HG02798 (cell line): Measurements from ENCODE around the gene STYXL2.

Experiments used
- ATAC-seq: cut with Tn5 transposase; IDR thresholded peaks from one replicate; pipeline ENCODE4 v1.9.1; 2021; ENCODE audit warnings: mild to moderate bottlenecking; ENCODE audit not compliant: unreplicated experiment, poor library complexity

STYXL2 gene

GRCh38 chr1:167093846-167094516 lies at the start of gene STYXL2:
Gene STYXL2, plus strand, starts transcription at chr1:167094075. Its CDS starts 775 bp downstream, at chr1:167094850.
- ATAC-seq, result no peak

GRCh38 chr1:167051907-167052306 lies 42.0 kb upstream of the STYXL2 start:
- ATAC-seq, result no peak

- ATAC-seq, result no peak
Observed at GRCh38 chr1:167052389-167052788, 41.5 kb upstream of the STYXL2 start.

GRCh38 chr1:167054531-167054930 lies 39.3 kb upstream of the STYXL2 start:
- ATAC-seq, result no peak

- ATAC-seq, result no peak
Observed at GRCh38 chr1:167054946-167055630, 38.8 kb upstream of the STYXL2 start.

DNA sequence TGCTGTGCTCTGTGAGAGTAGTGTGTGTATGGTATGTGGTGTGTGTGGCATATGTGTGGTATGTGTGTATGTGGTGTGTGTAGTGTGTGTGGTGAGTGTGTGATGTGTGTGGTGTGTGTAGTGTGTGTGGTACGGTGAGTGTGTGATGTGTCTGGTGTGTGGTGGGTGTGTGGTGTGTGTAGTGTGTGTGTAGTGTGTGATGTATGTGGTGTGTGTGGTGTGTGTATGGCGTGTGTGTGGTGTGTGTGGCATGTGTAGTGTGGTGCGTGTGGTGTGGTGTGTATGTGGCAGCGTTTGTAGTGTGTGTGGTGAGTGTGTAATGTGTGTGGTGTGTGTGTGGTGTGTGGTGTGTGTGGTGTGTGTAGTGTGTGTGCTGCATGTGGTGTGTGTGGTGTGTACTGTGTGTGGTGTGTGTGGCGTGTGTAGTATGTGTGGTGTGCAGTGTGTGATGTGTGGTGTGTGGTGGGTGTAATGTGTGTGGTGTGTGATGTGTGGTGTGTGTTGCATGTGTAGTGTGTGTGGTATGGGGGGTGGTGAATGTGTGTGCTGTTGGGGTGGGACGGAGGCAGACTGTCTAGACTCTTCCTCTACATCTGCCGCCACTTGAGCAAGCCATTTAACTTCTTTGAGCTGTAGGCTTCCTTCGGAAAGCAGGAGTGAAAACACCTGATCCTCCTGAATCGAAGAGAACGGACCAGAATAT lies 37.2 kb upstream of the STYXL2 start:
- no peak for ATAC-seq

DNA sequence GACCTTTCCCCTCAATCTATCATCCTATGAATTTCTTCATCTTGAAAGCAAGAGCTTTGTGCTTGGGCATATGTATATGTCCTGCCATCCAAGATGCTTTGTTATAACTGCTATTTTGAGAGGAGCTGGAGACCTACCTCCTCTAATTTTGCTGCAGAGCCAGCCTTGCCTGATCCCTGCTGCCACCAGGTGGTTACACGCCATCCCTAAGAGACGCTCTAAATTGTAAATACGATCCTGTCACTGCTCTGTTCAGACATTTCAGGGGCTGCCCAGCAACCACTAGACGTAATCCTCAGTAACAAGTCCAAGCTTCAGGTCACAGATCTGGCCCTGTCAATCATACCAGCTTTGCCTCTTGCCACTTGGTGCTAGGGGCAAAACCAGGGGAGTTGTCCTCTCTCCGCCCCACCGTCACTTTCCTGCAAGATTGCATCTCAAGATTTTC lies 36.6 kb upstream of the STYXL2 start:
- peak; percentile 47 for ATAC-seq

DNA sequence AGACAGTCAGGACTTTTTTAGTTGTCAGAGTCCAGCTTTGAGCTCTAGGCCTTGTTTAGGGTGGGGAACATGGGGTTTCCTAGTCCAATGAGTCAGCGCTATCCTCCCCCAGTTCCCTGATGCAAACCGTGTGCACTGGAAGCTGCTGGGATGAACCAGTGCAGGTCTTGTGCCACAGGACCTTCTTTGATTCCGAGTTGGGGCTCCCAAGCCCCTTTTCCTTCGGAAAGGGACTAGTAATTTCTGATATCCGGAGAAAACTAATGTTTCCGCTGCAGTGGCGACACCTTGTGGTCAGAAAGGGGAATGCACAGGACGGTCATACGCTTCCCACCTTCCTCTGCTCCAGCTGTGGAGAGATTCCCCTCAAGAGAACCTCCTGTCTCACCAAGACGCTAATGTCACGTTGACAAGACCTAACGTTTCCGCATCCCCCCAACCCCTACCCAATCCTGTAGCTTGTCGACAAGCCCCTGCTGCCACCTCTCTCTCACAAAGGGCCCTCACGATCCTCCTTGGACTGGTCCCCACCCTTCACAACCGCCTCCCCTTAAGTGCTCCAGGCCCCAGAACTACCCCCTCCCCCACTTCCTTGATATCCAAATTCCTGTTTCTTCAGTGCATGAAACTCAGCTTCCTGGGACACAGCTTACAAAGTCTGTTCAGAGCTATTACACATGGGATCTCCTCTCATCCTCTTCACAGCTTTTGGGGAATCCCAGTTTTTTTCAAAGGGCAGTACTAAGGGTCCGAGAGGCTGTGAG lies 34.6 kb upstream of the STYXL2 start:
- ATAC-seq, result peak; percentile 45

DNA sequence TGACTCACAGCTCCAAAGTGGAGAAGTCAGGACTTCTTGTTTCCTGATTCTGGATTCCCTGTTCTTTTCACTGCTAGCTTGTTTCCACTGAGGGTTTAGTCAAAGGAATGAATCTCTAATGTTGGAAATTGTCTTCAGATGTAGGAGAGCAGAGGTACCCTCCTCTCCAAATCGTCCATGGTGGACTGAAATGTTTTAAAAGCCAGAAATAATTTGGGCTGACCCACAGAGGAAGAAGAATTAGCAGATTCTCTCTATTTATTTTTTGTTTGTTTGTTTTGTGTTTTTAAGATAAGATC lies 34.1 kb upstream of the STYXL2 start:
- ATAC-seq, result no peak

- no peak for ATAC-seq
Observed at GRCh38 chr1:167060141-167061072, 33.5 kb upstream of the STYXL2 start.

- ATAC-seq, result no peak
Observed at GRCh38 chr1:167061073-167061464, 32.8 kb upstream of the STYXL2 start.

- no peak for ATAC-seq
Observed at GRCh38 chr1:167064621-167065020, 29.3 kb upstream of the STYXL2 start.

DNA sequence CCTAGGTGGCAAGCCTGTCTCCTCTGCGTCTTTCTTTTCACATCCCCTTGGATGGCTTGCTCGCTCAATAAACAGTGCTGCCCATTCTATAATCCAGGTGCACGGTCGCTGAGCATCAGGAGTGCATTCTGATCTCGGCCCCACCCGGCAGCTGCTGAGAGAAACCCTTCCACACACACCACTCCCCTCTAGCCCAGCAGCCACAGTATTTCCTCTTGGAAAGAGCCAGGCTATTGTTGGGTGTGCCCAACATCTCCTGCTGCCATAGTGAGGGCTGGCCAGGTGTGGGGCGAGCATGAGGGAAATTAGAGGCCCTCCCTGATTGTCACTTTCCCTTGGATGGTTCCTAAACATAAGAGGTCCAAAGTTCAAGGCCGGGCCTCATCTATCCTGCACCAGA lies 28.4 kb upstream of the STYXL2 start:
- no peak for ATAC-seq

DNA sequence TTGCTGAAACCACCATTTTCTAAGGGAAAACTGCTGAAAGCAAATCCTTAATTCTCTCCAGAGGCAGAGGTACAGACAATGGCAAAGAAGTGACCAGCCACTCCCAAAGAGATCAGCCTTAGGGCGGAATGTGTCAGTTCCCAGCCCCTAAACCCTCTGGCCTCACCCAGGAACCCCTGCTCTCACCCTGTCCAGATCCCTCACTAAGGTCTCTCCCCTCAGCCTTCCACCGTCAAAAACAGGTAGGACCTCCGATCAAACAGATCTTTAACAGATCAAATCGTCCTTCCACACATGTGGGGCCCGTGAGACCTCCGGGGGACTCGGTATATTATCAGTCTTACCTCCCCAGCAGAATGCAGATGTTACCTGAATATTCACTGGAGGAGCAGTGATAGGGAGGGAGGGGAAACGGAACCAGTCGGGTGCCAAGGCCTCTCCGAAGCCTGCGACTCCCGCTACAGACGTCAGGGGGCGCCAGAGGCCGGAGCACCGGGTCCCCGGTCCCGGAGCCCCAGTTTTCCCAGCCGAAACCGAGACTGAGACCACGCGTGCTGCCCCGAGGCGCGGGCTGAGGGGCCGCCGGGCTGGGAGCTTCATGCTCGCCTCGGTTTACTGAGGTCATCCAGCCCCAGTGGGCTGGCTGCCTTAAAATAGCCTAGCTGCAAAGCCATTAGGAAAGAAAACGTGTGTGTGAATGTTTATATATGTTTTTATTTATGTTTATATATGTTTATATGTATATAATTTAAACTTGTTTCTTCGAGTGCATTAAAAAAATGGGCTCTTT lies 27.3 kb upstream of the STYXL2 start:
- ATAC-seq, result peak; percentile 89

DNA sequence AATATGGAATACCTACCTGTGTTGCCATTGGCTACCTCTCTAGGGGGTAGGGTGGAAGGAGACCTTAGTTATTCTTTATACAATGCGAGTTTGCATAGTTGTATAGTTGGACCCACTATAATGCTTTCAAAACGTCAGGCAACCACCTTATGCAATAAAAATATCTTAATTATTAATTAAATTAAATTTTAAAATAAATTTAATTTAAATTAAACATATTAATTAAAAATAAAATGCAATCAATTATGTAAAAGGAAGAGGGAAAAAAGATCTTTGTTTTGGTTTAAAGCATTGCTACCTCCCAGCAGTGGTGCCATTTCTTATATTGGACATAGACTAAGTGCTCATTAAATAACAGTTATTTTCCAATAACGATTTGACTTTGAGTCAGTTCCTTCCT lies 26.0 kb upstream of the STYXL2 start:
- no peak for ATAC-seq

GRCh38 chr1:167068761-167069160 lies 25.1 kb upstream of the STYXL2 start:
- ATAC-seq, result no peak

DNA sequence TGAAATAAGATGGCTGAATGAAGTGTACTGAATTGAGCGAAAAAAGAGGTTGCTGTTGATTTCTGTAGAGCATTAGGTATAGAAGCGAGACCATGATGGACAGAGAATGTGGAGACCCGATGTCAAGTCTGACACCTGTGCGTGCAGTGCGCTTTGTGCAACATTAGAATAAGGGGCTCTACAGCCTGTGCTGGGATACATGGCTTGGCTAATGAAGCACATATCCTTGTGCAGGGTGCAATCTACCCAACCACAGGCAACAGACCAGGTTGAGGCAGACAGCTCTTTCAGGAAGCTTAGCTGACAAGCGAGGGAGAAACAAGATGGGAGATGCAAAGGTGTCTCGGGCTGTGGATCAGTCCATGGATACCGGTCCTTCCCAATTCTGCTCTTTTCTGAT lies 22.6 kb upstream of the STYXL2 start:
- no peak for ATAC-seq

DNA sequence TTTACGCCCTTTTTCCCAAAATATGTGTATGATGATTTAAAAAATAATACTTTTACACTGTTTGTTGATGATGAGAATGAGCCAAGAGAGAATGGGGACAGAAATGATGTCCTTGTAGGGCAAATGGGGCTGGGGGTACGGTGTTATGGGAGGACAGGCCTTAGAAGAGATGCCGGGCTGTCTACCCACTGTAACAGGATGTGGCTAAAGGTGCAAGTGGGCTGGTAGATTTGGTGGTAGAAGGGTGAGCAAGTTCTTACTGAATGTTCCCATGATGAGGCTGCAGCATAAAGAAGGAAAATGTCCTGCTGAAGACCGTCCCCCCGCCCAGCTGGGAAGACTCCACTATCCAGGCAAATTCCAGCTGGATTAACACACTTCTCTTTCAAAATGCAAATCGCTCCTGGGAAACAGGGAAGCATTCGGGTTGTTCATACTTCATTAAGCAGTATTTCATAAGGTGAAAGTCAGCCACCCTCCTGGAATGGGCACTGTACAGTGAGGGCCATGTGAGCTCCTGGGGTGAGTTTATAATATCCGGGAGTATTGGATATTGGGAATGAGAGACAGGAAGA lies 17.7 kb upstream of the STYXL2 start:
- no peak for ATAC-seq
